IMR-90 (cell line): Measurements from ENCODE around the gene RNF138. TPM values are rescaled to one million over a fixed set of nuclear protein-coding genes. Genes with fewer than 3 reads are reported as not detected.

Source experiments
- ATAC-seq: fragments of 200-7000 bp; cut with Tn5 transposase; 2 replicates; pipeline ENCODE4 v1.9.1; 2020; ENCODE audit warnings: low read depth, mild to moderate bottlenecking, moderate library complexity
- BruUV-seq: library from RNA; stranded (reverse); fragments of 400-500 nt; replicated peaks from 2 replicates; lab custom pipeline; 2021; lab: Mats Ljungman, UMichigan
- CTCF ChIA-PET: fragments of 300-600 bp; formaldehyde crosslinking; extraction: SDS; loops from one replicate; lab custom pipeline; 2021; ENCODE audit warnings: antibody characterized with exemption; lab: Yijun Ruan, JAX
- POLR2A ChIA-PET: fragments of 300-600 bp; sonication (Branson Sonifier 250); formaldehyde crosslinking; loops from one replicate; lab custom pipeline; 2022; ENCODE audit warnings: antibody characterized with exemption; ENCODE audit not compliant: unreplicated experiment; lab: Charles Lee
- DNase-seq: peaks from one replicate; pipeline ENCODE4 v3.0.0; 2013
- H2AFZ ChIP-seq: replicated peaks from 2 replicates; pipeline ENCODE3; 2013; ENCODE audit warnings: low read length, mild to moderate bottlenecking; ENCODE audit not compliant: poor library complexity
- H2AK5ac ChIP-seq: 2 replicates; pipeline ENCODE4 v1.6.1; 2013; ENCODE audit warnings: low read depth, low read length, inconsistent platforms
- H2AK9ac ChIP-seq: replicated peaks from 2 replicates; pipeline ENCODE3; 2013; ENCODE audit warnings: mild to moderate bottlenecking, low read depth, low read length, moderate library complexity; ENCODE audit not compliant: poor library complexity
- H2BK120ac ChIP-seq: 2 replicates; pipeline ENCODE4 v1.6.1; 2013; ENCODE audit warnings: low read depth, low read length, inconsistent platforms
- H2BK15ac ChIP-seq: 3 replicates; pipeline ENCODE4 v1.6.1; 2013; ENCODE audit warnings: low read depth, low read length, inconsistent platforms
- H2BK20ac ChIP-seq: 2 replicates; pipeline ENCODE4 v1.6.1; 2013; ENCODE audit warnings: low read depth, mild to moderate bottlenecking, inconsistent platforms, low read length, moderate library complexity
- H2BK5ac ChIP-seq: 2 replicates; pipeline ENCODE4 v1.6.1; 2013; ENCODE audit warnings: mild to moderate bottlenecking, low read depth, low read length, inconsistent platforms; ENCODE audit not compliant: poor library complexity, severe bottlenecking
- H3K14ac ChIP-seq: replicated peaks from 2 replicates; pipeline ENCODE4 v1.6.1; 2013; ENCODE audit warnings: low read depth, low read length, inconsistent platforms
- H3K18ac ChIP-seq: 2 replicates; pipeline ENCODE4 v1.6.1; 2013; ENCODE audit warnings: low read depth, low read length, control low read depth
- H3K23ac ChIP-seq: 2 replicates; pipeline ENCODE4 v1.6.1; 2013; ENCODE audit warnings: low read depth, low read length, inconsistent platforms
- H3K27ac ChIP-seq: 2 replicates; pipeline ENCODE4 v1.5.1; 2013; ENCODE audit warnings: mild to moderate bottlenecking, control low read depth, low read length; ENCODE audit not compliant: insufficient read depth
- H3K27me3 ChIP-seq: 2 replicates; pipeline ENCODE4 v1.6.1; 2013; ENCODE audit warnings: low read length; ENCODE audit not compliant: control insufficient read depth, insufficient read depth
- H3K36me3 ChIP-seq: 2 replicates; pipeline ENCODE4 v1.6.1; 2013; ENCODE audit warnings: low read length, mixed read lengths; ENCODE audit not compliant: control insufficient read depth, insufficient read depth
- H3K4ac ChIP-seq: 2 replicates; pipeline ENCODE4 v1.6.1; 2013; ENCODE audit warnings: low read depth, low read length, inconsistent platforms
- H3K4me1 ChIP-seq: 2 replicates; pipeline ENCODE4 v1.6.1; 2013; ENCODE audit warnings: low read length, mixed read lengths; ENCODE audit not compliant: control insufficient read depth, insufficient read depth
- H3K4me2 ChIP-seq: 2 replicates; pipeline ENCODE4 v1.6.1; 2013; ENCODE audit warnings: low read depth, mild to moderate bottlenecking, control low read depth, low read length, moderate library complexity
- H3K4me3 ChIP-seq: 2 replicates; pipeline ENCODE4 v1.5.1; 2013; ENCODE audit warnings: low read depth, mild to moderate bottlenecking, control low read depth, low read length, moderate library complexity; ENCODE audit not compliant: insufficient read depth
- H3K56ac ChIP-seq: 2 replicates; pipeline ENCODE4 v1.6.1; 2013; ENCODE audit warnings: low read length, inconsistent platforms; ENCODE audit not compliant: insufficient read depth; ENCODE audit errors: extremely low read depth
- H3K79me1 ChIP-seq, 2 experiments: 2 replicates each; pipeline ENCODE4 v1.6.1; 2013; ENCODE audit warnings: low read length in 2 of 2, inconsistent platforms in 1 of 2, low read depth in 1 of 2
- H3K9ac ChIP-seq: 2 replicates; pipeline ENCODE4 v1.6.1; 2013; ENCODE audit warnings: low read depth, low read length, control low read depth
- H3K9me1 ChIP-seq: 2 replicates; pipeline ENCODE4 v1.6.1; 2013; ENCODE audit warnings: low read length, inconsistent platforms; ENCODE audit not compliant: insufficient read depth
- H3K9me3 ChIP-seq: 2 replicates; pipeline ENCODE4 v1.6.1; 2013; ENCODE audit warnings: low read length; ENCODE audit not compliant: control insufficient read depth, insufficient read depth
- H4K20me1 ChIP-seq: 2 replicates; pipeline ENCODE4 v1.6.1; 2013; ENCODE audit warnings: low read length, inconsistent platforms; ENCODE audit not compliant: insufficient read depth
- H4K5ac ChIP-seq: 2 replicates; pipeline ENCODE4 v1.6.1; 2013; ENCODE audit warnings: mild to moderate bottlenecking, low read depth, low read length, control low read depth
- H4K8ac ChIP-seq, 2 experiments: 2 replicates each; pipeline ENCODE4 v1.6.1; 2013; ENCODE audit warnings: low read depth in 2 of 2, low read length in 2 of 2, control low read depth in 1 of 2, inconsistent platforms in 1 of 2
- H4K91ac ChIP-seq: 2 replicates; pipeline ENCODE4 v1.6.1; 2013; ENCODE audit warnings: low read depth, low read length, inconsistent platforms; ENCODE audit not compliant: insufficient read depth
- CEBPB ChIP-seq: IDR thresholded peaks from 2 replicates; pipeline ENCODE4 v1.6.1; 2012; ENCODE audit warnings: low read depth, low read length, improper control_type of control experiment
- CTCF ChIP-seq: conservative IDR thresholded peaks from 2 replicates; pipeline ENCODE4 v1.5.1; 2012; ENCODE audit warnings: mild to moderate bottlenecking, low read depth, low read length, improper control_type of control experiment
- ELK1 ChIP-seq: fragments of 150-350 bp; IDR thresholded peaks from 2 replicates; pipeline ENCODE4 v1.6.1; 2016; ENCODE audit warnings: low read depth, mild to moderate bottlenecking, low read length, moderate library complexity, borderline replicate concordance
- NFE2L2 ChIP-seq: fragments of 150-350 bp; IDR thresholded peaks from 2 replicates; pipeline ENCODE4 v1.6.1; 2016; ENCODE audit warnings: low read depth, mild to moderate bottlenecking, low read length
- RAD21 ChIP-seq: IDR thresholded peaks from 2 replicates; pipeline ENCODE4 v1.6.1; 2012; ENCODE audit warnings: low read length, improper control_type of control experiment
- RCOR1 ChIP-seq: IDR thresholded peaks from 2 replicates; pipeline ENCODE4 v1.6.1; 2012; ENCODE audit warnings: mild to moderate bottlenecking, low read length, improper control_type of control experiment; ENCODE audit not compliant: insufficient replicate concordance
- USF2 ChIP-seq: fragments of 150-350 bp; IDR thresholded peaks from 2 replicates; pipeline ENCODE4 v1.6.1; 2017; ENCODE audit warnings: mild to moderate bottlenecking, antibody characterized with exemption, low read length, low read depth
- WGBS, 2 experiments: methylation state at CpG; one replicate each; pipeline versions ENCODE4 v1.1.5 to v1.1.7; 2013; ENCODE audit warnings: missing lambda C conversion rate in 2 of 2; ENCODE audit not compliant: insufficient read length in 1 of 2; ENCODE audit errors: extremely low coverage in 2 of 2; 5-methylcytosine and 5-hydroxymethylcytosine counted together
- dilution Hi-C: fragments of 300-500 bp; cut with HindIII; formaldehyde crosslinking; loops from one replicate; pipeline ENCODE4 v1.14.3; 2018; ENCODE audit warnings: low sequenced_read_pairs; ENCODE audit not compliant: unreplicated experiment
- in situ Hi-C: fragments of 300-500 bp; cut with MboI; formaldehyde crosslinking; loops from 3 replicates; pipeline ENCODE4 v1.14.3; 2019; ENCODE audit warnings: low sequenced_read_pairs, inconsistent platforms, mixed read lengths
- intact Hi-C: fragments of 100-400 bp; cut with micrococcal nuclease; formaldehyde crosslinking; loops from 2 replicates; pipeline ENCODE4 v1.10.0; 2022
- polyA plus RNA-seq, 3 experiments: library from polyadenylated mRNA; depleted of rRNA; stranded (reverse); fragments of >200 nt; gene quantifications; 2 replicates each; pipeline ENCODE4 v1.2.3, GENCODE V29; 2012; ENCODE audit warnings: low replicate concordance in 1 of 3
- total RNA-seq: library from RNA; depleted of rRNA; stranded (reverse); fragments of >200 nt; gene quantifications from 2 replicates; pipeline ENCODE4 v1.2.3, GENCODE V29; 2012

The RNF138 gene
- total and polyA plus RNA-seq, 2 of the 4 experiments (the other 2 are of a cell fraction), result 18.1 to 36.0 TPM

GRCh38 chr18:32167980-32168730 lies 76.5 kb downstream of the RNF138 start:
- Histone ChIP-seq H3K14ac (no peak overlapping the region), H3K79me1 (no peaks in the 10 kb centered on the region), H3K56ac (no peak overlapping the region), H3K4me1 (no peaks in the 10 kb centered on the region), H2BK15ac (no peak overlapping the region), H3K4me3 (no peak overlapping the region), H4K8ac (no peak overlapping the region), H4K5ac (no peak overlapping the region), H3K9me3 (no peaks in the 10 kb centered on the region), H2BK5ac (no peak overlapping the region), H2AK5ac (no peak overlapping the region), H3K4ac (no peak overlapping the region), H3K27ac (no peak overlapping the region), H3K4me2 (no peak overlapping the region), H3K23ac (no peak overlapping the region), H3K18ac (no peak overlapping the region), H2AK9ac (no peak overlapping the region), H4K20me1 (no peaks in the 10 kb centered on the region), H2AFZ (no peak overlapping the region), H3K9me1 (no peaks in the 10 kb centered on the region), H4K91ac (no peak overlapping the region), H2BK20ac (no peak overlapping the region), H3K27me3 (no peaks in the 10 kb centered on the region), H3K9ac (no peak overlapping the region), H3K36me3 (no peaks in the 10 kb centered on the region), H2BK120ac (no peak overlapping the region)
- DNase-seq (no peak), ATAC-seq (no peak)
- in situ Hi-C loops, result no loop called here
- ChIA-PET CTCF (interaction anchor here (0.6 to 0.9 kb wide), 2 partner anchors 302 to 384 kb away, joined by 3 read pairs; partner anchors contain the start of gene GAREM1), POLR2A (no interaction called here)
- dilution Hi-C loops, result no loop called here
- intact Hi-C loops, result no loop called here
- BruUV-seq, result no TSS peak
- WGBS, 2 experiments, result no CpG with 5 or more reads among the region's 3 CpGs
- no peak for TF ChIP-seq NFE2L2
- no peak for TF ChIP-seq CTCF
- no peak for TF ChIP-seq CEBPB
- no peak for TF ChIP-seq ELK1
- no peak for TF ChIP-seq RCOR1
- no peak for TF ChIP-seq USF2
- no peak for TF ChIP-seq RAD21
